Stimulated activated CD4-positive, alpha-beta T cell treated with anti-CD3 and anti-CD28 coated beads, Interleukin-4, amount 100 ng/mL, for 24 hours (primary cell): ENCODE data around the gene KCNA5.

Experiments
- DNase-seq: peaks from one replicate; pipeline ENCODE4 v3.0.0-alpha.2; 2020

KCNA5 gene

DNA sequence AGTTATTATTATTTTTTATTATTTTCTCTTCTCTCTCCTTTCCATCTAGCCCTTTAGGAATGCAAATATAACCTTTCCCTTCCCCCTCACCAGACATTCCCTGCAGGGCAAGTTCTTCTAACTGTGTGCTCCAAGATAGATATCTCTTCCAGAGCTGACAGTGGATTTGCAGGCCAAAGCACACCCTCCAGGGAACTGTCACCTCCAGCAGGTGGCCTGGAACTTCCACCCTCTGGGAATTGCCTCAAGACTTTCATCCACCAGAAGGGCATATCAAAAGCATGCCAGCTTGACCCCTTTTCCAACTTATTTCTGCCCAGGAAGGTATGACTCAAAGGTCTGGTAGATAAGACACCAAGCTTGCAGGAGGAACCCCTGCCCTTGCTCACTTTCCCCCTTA, 13.6 kb upstream of the KCNA5 start:
- DNase-seq = no peak

DNA sequence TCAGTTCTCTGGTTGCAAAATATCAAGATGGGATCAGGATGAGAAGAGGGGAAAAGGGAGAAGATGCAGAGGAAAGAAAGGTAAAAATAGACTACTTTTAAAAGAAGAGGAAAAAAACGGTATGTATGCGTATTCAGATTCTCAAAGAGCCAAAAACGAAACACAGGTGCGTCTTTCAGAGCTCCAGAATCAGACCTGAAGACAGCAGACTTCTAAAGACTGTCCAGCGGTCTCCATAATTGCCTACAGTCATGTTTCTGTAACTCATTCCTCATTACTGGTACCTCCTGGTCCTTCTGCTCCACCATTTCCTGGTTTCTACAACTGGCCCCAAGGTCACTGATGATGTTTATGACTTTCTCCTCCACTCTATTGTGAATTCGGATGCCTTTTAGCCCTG, 12.4 kb upstream of the KCNA5 start:
- no peak for DNase-seq

DNA sequence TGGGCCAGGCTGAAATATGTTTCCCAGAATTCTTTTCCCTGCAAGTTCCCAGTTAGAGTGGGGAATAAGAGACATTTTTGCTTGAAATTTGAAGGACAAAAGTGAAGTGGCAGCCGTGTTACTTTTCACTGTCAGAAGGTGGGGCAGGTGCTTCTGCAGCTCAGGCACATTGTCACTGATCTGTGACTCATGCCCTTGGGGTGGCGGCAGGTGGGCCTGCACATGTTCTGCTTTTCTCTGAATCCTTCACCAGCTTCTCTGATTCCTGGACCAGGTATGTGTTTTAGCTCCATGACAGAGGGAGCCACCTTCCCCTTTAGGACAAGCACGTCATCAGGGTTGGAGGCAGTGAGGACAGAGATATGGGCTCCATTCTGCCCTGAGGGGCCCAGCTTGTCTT, 11.7 kb upstream of the KCNA5 start:
- no peak for DNase-seq

DNA sequence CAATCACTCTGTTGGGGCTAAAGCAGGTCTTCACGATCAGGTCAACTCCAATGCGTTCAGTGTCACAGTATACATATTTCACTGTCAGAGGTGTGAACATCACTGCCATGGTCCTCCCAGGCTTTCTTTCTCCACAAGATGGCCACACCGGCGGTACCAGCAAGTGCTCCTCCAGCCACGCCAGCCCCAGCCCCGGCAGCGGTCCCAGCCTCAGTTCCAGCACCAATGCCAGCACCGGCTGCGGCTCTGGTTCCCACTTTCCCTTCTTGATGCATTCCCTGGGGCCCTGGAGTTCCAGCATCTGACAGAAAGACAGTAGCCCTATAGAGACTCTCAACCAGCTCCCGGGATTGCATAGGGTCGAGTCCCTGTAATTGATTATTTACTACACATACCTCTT, 10.9 kb upstream of the KCNA5 start:
- no peak for DNase-seq

DNA sequence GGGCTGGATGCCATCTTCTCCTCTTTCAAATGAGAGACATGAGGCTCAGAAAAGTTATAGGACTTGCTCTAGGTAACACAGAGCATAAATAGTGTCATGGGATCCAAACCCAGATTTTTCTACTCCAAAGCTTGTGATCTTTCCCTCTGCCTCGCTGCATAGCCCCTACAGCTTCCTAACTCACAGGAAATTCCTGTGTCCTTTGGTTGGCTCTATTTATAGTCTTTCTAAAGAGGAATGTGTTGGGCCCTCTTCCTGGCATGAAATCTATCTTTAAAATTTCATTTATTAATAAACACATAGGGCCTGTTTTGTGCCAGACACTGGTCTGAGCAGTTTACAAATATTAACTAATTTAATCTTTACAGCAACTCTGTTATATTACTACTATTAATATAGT, 9.8 kb upstream of the KCNA5 start:
- DNase-seq = no peak

DNA sequence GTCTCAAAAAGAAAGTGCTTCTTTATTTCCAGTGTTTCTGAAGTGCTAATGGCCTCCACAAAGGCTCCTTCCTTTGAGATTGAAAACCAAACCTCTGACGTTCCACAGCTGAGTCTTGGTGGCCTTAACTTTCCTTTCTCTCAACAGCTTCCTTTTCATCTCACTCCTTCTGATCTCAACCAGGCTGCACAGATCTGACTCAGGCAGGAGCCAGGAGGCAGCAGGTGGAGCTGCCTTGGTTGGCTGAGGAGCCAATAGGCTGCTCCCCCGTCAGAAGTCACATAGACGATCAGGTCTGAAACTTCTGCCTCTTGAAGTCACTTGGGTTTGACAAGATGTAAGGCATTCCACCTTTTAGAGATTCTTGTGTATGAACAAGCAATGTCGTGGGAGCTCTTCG, 9.1 kb upstream of the KCNA5 start:
- DNase-seq = no peak

DNA sequence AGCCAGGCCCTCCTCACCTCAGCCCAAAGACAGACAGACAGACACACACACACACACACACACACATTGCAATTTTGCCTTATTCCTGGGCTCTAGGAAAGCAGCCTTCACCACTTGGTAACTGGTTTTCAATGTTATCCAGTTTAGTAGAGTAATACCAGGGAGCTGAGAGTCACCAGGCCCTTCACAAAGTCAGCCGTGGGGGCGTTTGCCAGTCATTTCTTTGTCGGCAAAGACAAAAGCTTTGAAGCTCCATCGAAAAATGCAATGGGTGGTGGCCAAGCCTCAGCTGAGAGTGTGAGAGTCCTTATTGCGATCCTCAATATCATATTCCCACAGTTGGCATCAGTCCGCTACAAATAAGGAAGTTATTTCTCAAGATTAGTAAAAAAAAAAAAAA, 8.1 kb upstream of the KCNA5 start:
- DNase-seq = no peak

DNA sequence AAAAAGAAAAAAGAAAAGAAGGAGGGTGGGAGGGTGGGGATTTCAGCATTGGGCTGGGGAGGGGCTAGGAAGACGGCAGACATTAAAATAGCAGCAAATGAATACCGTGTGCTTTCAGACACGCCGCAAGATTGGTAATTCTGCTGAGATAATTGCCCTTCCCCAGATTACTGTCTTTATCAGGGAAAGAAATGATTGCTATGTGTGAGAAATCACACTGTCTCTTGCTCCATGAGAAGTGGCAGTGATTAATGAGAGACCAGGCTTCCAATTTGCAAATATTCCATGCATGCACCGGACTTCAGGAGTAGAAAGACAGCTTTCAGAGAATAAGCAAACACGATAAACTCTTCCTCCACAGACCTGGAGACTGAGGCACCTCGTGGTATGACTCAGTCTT, 7.6 kb upstream of the KCNA5 start:
- DNase-seq = no peak

DNA sequence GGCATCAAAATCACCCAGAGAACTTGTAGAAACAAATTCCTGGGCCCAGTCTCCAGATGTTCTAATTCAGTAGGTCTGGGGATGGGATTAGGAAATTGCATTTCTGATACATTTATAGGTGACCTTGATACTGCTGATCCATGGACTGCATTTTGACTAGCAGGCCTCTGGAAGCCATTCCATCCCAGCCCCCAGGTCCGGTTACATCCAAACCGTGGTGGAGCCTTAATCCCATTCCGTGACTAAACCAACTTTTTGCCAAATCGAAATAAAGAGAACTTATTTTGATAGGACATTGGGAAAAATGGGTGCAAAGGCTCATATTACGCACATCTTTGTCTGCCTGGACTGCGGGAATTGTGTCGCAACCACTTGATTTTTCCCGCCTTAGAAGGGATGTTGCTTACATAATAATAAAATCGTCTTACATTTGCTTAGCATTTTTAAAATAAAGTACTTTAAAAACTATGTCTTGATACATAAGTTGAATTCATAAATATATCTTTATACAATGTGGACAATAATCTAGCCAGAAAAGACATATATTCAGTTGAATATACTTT, 5.8 kb upstream of the KCNA5 start:
- DNase-seq = no peak

DNA sequence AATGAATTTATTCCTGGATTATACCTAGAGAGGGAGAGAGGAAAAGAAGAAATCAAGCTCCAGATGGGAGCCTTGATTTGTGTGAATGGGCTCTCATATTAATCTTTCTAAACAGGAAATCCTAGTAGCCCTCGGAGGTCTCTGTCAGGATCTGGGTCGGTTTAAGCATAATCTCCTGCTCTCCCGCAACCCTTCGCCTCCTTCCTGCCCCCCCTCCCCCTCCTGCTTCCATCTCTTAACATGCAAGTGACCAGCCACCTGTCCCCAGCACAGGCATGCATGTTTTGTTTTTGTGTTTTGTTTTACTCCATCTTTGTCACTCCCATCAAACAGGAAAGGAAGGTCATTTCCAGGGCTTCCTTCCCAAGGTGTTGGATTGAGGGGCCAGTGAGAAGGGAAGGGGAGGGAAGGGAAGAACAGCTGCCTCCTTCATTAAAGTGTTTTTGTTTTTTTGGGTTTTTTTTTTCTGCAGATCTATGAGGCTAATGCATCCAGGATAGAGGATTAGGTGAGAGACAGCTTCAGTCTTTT, 4.8 kb upstream of the KCNA5 start:
- no peak for DNase-seq

DNA sequence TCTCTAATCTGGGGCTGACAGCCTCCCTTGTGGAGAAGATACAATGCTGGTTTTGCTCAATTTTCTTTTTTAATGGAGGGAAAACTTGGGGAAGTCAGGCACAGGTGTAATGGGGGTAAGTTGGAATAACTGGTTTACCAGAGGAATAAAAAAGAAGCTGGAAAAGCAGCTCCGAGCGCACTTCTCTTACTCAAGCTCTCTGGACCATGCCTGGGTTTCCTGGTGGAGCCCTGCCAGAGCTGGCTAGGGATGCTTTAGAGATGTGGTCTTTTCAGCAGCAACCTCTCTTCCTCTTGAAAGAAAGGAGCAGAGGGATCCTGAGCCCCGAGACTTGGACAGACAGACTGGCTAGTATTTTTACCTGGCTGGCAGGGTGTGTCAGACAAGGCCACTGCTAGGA, 3.9 kb upstream of the KCNA5 start:
- no peak for DNase-seq

DNA sequence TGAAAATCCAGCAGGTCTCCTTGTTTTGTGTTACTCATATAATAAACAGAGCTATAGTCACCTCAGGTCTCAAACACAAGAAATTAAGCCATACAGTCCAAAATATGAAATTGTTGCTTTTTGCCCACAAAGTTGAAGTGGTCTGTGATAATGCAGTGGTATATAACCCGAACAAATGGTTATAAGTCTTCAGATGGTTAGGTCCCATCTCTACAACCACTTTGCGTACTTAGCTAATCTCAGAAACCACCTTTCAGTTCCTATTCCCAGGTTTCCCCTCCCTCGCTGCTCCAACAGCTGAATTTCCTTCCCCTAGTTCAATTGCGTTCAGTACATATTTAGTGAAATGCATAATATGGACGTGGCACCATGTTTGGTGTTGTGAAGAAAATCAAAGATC, 3.3 kb upstream of the KCNA5 start:
- no peak for DNase-seq

DNA sequence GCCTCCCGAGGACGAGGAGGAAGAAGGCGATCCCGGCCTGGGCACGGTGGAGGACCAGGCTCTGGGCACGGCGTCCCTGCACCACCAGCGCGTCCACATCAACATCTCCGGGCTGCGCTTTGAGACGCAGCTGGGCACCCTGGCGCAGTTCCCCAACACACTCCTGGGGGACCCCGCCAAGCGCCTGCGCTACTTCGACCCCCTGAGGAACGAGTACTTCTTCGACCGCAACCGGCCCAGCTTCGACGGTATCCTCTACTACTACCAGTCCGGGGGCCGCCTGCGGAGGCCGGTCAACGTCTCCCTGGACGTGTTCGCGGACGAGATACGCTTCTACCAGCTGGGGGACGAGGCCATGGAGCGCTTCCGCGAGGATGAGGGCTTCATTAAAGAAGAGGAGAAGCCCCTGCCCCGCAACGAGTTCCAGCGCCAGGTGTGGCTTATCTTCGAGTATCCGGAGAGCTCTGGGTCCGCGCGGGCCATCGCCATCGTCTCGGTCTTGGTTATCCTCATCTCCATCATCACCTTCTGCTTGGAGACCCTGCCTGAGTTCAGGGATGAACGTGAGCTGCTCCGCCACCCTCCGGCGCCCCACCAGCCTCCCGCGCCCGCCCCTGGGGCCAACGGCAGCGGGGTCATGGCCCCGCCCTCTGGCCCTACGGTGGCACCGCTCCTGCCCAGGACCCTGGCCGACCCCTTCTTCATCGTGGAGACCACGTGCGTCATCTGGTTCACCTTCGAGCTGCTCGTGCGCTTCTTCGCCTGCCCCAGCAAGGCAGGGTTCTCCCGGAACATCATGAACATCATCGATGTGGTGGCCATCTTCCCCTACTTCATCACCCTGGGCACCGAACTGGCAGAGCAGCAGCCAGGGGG, 979 bp downstream of the KCNA5 start:
- DNase-seq = no peak

DNA sequence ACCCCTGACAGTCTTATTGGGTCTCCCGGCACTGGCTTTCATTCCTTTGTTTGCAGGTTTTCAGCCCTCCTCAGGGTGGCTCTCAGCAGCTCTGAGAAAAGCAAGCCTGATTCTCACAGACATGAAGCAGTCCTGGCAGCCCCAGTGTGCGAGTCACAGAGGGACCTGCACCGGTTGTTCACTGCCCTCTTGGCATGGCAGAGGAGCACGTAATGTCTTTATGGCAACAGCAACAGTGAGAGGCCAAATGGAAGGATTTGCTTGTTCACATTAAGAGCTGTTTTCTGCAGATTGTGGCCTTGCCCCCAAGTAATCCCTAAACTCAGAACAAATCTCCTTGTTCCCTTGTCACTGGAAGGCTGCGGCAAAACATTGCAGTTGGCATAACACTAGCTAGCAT, 3.4 kb downstream of the KCNA5 start:
- DNase-seq = no peak

DNA sequence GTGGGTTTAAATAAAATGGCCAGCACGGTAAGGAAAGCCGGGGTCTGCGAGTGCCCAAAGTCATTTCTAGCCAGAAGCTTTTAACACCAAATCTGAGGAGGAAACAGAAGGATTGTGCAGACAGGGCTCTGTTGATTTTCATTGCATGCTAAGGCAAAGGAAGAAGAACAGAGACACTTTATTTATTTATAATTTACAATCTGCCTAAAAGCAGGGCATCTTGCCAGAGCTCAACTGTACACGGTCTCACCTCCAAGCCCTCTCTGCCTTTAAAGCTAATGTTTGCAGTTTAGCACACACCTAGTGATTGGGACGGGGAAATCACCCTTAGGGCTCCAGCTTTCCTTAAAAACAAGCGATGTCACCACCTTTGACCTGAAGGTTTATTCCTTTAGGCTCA, 4.0 kb downstream of the KCNA5 start:
- no peak for DNase-seq

DNA sequence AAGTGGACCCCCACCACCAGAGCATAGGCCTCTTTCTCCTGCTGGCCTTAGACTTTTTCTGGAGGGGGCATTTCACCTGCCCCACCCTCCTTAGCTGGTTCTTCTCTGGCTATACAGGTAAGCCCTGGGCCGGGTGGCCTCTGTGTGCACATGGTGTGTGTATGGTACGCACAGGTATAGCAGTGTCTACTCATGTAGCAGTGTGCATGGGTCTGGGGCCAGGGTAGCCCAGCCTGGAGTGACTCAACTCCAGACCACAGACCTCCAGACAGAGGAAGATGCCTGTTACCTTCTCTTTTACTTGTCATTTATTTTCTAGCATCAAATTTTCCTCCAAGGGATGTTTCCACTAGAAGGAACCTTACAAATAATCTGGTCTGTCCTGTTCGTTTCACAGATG, 6.9 kb downstream of the KCNA5 start:
- DNase-seq = no peak

DNA sequence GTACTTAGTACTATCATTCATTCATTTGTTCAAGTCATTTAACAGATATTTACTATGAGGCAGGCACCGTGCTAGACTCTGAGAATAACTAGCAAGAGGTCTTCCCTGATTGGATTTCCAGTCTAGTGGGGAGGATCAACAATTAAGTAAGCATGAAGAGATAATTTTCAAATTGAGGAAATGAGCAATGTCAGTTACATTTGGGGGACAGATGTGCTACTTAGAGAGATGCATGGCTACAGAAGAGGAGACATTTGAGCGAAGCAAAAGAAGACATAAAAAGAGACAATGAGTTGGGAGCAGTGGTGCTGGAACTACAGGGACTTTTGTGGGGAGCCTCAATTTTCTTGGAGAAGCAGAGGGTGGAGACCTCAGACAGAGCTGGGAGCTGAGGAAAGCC, 7.7 kb downstream of the KCNA5 start:
- DNase-seq = no peak

DNA sequence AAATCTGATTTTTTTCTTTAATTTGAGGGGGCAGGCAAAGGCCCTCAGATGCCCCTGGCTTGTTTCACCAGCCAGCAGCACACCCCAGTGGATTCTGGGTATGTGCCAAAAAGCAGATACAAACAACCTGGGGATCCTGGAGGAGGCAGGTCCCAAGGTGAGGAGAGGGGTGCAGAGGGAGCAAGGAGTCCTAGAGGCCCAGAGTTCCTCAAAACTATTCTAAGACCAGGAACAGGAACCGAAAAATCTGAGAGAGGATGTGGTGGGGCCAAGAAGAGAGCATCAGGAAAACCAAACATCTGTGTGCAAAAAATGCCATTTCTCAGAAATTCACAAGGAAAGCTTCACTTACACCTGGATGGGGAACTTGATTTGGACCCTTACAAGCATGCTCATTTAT, 8.2 kb downstream of the KCNA5 start:
- DNase-seq = no peak

DNA sequence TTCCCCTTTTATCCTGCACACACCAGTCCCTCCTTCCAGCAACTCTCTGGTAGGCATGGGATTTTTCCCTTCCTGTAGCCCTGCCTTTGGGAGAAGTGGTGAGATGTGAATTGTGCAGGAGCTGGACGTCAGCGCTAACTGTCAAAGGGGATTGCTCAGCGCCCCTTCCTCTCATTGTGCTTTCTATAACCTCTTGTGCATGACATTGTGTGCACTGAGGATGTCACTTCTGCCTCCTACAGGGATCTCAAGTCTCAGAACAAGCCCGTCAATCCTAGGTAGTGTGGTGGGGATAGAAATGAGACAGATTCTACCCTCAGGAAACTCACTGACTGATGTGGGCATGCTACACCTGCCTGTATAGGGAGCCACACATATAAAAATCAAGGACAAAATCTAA, 8.7 kb downstream of the KCNA5 start:
- DNase-seq = no peak

DNA sequence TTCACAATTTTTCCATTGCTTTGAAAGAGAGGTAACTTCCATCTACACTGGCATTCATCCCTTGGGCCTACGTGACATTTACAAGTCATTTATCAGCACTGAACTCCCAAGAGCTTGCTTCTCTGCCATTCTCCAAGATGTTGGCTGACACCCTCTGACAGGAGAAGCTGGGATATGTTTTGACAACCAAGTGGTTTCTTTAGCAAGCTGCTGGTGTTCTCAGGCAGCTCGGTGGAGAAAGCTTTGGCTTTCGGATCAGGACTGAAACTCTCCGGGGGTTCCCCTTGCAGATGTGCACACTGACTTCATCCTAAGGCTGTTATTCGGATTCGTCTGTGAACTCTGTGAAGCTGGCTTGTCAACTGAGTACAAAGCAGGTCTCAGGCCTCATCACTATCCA, 15.7 kb downstream of the KCNA5 start:
- no peak for DNase-seq

DNA sequence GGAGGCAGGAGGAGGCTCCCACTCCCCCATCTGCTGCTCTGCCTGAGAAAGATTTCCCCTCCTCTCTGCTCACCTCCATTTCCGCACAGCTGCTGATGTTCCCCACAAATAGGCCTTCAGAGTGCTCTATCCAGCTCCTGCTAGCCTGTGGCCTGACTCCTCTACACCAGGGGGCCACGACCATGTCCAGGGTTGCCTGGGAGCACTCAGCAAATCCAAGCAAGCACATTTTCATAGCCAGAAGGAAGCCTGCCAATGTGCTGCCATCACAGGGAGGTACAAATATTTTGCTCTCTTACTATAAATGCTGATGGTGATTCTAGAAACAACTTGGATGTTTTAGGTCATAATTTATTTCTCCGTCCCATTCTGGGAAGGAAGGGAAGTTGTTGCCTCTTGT, 17.3 kb downstream of the KCNA5 start:
- DNase-seq = no peak

DNA sequence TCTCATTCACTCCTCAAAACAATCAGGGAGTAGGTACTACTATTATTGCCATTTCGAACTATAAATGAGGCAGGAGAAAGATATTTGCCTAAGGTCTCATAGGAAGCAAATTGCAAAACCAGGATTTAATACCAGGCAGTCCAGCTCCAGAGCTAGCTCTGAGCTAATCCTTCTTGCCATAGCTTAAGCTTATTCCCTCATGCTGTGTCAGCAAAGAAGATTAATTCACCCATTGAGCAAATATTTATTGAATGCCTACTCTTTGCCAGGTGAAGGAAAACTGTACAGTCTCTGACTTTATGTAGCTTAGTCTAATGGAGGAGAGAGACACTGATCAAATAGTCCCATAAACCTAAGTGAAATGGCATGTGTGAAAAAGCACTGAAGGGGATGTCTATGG, 19.5 kb downstream of the KCNA5 start:
- DNase-seq = no peak

DNA sequence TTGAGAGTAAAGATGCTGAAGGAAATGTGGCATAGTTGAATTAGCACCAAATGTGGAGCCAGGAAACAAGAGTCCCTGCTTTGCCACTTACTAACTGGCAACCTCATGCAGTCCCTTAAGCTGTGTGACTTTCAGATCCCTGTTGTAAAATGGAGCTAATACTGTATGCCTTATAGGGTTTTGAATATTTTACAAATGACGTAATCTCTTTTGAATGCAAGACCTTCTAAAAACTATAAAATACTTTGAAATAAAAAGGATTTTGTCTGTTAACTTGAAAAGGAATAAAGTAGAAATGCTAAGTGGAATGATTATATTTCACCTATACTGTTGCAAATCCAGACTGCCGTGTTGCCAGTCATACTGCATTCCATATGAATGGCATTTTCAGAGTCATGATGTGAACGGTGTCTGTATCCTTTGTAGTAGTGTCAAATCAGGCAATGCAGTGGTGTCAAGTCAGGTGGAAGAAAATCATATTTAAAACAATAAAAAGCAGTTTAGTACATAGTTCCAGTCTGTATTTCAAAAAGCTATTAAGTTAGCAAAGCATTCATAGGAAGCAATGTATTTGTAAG, 21.3 kb downstream of the KCNA5 start:
- DNase-seq = no peak

DNA sequence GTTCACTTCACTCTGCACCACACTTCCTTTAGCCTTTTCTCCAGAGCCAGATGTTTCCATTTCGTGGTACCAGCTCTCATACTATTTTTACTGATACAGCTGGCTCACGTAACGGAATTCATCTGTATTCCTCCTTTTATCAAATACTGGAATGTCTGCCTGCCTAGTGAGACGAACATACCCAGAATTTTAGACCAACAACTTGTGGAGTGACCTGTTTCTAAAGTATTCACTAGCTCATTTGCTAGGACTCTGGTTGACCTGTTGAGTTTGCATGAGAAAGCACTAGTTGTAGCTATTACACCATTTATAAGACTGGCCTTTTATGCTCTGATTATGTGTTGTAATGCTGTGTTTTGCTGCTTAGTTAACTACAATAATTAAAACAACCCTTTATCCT, 22.6 kb downstream of the KCNA5 start:
- DNase-seq = no peak

DNA sequence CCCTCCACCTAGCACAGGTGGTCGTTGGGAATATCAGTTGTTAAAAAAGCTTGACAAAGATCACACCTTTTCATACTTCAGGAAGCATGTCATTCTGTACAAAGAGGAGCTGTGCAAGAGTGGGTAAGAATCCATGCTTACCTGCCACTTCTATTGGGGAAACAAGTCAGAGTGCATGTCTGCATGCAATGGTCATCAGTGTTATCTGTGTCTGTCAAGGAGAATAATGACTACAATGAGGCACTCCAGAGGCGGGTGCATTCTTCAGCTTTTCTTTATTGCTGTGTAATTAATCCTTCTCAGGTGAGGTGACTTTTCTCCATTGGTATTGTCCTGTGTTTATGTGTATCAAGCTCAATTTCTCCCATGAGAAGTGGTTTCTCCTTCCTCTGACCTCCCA, 24.4 kb downstream of the KCNA5 start:
- no peak for DNase-seq
